Measurements from ENCODE around the gene HMCES. TPM values are rescaled to one million over a fixed set of nuclear protein-coding genes. Genes with fewer than 3 reads are reported as not detected.

Gene HMCES
- total RNA-seq, 1 experiment from 2014 or later, result 83.6 TPM

- H3K4me1 Mint-ChIP-seq (ENCODE audit: low read depth, unreplicated experiment), result peaks cover 4% of the 10 kb centered on the region
- H3K27me3 Mint-ChIP-seq (ENCODE audit: unreplicated experiment), result peaks cover 70% of the 10 kb centered on the region
- H3K36me3 Mint-ChIP-seq (ENCODE audit: insufficient read depth, unreplicated experiment), result no peaks in the 10 kb centered on the region
- no TSS peak for BruUV-seq (replicated peaks)
- intact Hi-C loops (cut with micrococcal nuclease; ENCODE audit: unreplicated experiment), result no loop called here
- TF ChIP-seq CTCF (IDR thresholded peaks at IDR 0.05; ENCODE audit: unreplicated experiment), result peak; percentile 42
- peak; percentile 47 for DNase-seq
- no peak overlapping the region for H3K27ac Mint-ChIP-seq (ENCODE audit: unreplicated experiment)
- H3K9me3 Mint-ChIP-seq (ENCODE audit: low read depth, unreplicated experiment), result no peaks in the 10 kb centered on the region
- H3K4me3 Mint-ChIP-seq (ENCODE audit: low read depth, unreplicated experiment), result no peak overlapping the region
- CTCF ChIA-PET, result interaction anchor here (2.4 kb wide), 1 partner anchor 31 kb away, joined by 7 read pairs; no protein-coding TSS in a partner anchor
Observed at GRCh38 chr3:129352045-129352444, 73.4 kb downstream of the HMCES start.

- BruUV-seq (replicated peaks), result no TSS peak
- Mint-ChIP-seq H3K4me1 (ENCODE audit: low read depth, unreplicated experiment) (no peaks in the 10 kb centered on the region), H3K36me3 (ENCODE audit: insufficient read depth, unreplicated experiment) (no peaks in the 10 kb centered on the region), H3K27ac (ENCODE audit: unreplicated experiment) (no peak overlapping the region), H3K4me3 (ENCODE audit: low read depth, unreplicated experiment) (no peak overlapping the region), H3K27me3 (ENCODE audit: unreplicated experiment) (peaks cover 70% of the 10 kb centered on the region), H3K9me3 (ENCODE audit: low read depth, unreplicated experiment) (no peaks in the 10 kb centered on the region)
- TF ChIP-seq CTCF (IDR thresholded peaks at IDR 0.05; ENCODE audit: unreplicated experiment), result no peak
- intact Hi-C loops (cut with micrococcal nuclease; ENCODE audit: unreplicated experiment), result no loop called here
- CTCF ChIA-PET, result interaction anchor here (2.4 kb wide), 1 partner anchor 30 kb away, joined by 7 read pairs; no protein-coding TSS in a partner anchor
- DNase-seq, result peak; percentile 45
Observed at GRCh38 chr3:129352650-129353588, 74.2 kb downstream of the HMCES start.

DNA sequence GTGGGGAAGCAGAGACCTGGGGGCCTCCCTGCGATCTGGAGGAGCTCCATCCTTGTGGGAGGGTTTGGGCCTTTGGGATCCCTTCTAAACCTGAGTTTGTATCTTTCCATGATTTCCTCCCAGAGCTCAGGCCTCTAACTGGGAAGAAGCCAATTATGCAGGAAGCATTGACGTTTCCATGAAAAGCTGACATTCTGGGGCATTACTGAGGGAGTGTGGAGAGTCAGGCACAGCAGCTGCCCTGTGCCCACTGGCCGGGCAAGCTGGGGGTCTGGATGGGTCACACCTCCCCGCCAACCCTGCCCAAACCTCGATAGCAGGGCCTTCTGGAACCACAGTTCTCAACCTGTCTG, 74.9 kb downstream of the HMCES start:
- Mint-ChIP-seq H3K9me3 (ENCODE audit: low read depth, unreplicated experiment) (no peaks in the 10 kb centered on the region), H3K27ac (ENCODE audit: unreplicated experiment) (no peak overlapping the region), H3K4me3 (ENCODE audit: low read depth, unreplicated experiment) (no peak overlapping the region), H3K27me3 (ENCODE audit: unreplicated experiment) (peaks cover 70% of the 10 kb centered on the region), H3K36me3 (ENCODE audit: insufficient read depth, unreplicated experiment) (no peaks in the 10 kb centered on the region), H3K4me1 (ENCODE audit: low read depth, unreplicated experiment) (no peaks in the 10 kb centered on the region)
- DNase-seq, result no peak
- intact Hi-C loops (cut with micrococcal nuclease; ENCODE audit: unreplicated experiment), result no loop called here
- no TSS peak for BruUV-seq (replicated peaks)
- TF ChIP-seq CTCF (IDR thresholded peaks at IDR 0.05; ENCODE audit: unreplicated experiment), result no peak
- CTCF ChIA-PET, result interaction anchor here (0.6 to 2.4 kb wide), 2 partner anchors 19 to 30 kb away, joined by 3 to 7 read pairs; no protein-coding TSS in a partner anchor

Small RNA genes lying within 50 kb of the gene (microRNA-seq; reads per million reads assigned to microRNA genes)
- not detected for gene MIR6826

Other genes with a start within 250 kb of the HMCES start
- not detected in 2 replicates for gene GP9, start 218.1 kb upstream of the HMCES start, total RNA-seq (2022)
- gene RAB43, start 157.1 kb upstream of the HMCES start, total RNA-seq (2022), result 21.2 and 27.4 TPM in 2 replicates
- gene ISY1, start 117.8 kb upstream of the HMCES start, total RNA-seq (2022), result 63.8 and 77.0 TPM in 2 replicates
- 331 and 355 TPM in 2 replicates for gene CNBP, start 95.0 kb upstream of the HMCES start, total RNA-seq (2022)
- gene COPG1, start 29.3 kb upstream of the HMCES start, total RNA-seq (2022), result 295 and 302 TPM in 2 replicates
- 0.42 and 0.54 TPM in 2 replicates for gene EFCAB12, start 149.8 kb downstream of the HMCES start, total RNA-seq (2022)
- 49.8 and 52.3 TPM in 2 replicates for gene MBD4, start 161.1 kb downstream of the HMCES start, total RNA-seq (2022)
- 33.5 and 35.5 TPM in 2 replicates for gene IFT122, start 161.4 kb downstream of the HMCES start, total RNA-seq (2022)
- not detected in 2 replicates for gene RHO, start 249.8 kb downstream of the HMCES start, total RNA-seq (2022)